Stimulated activated CD8-positive, alpha-beta memory T cell treated with anti-CD3 and anti-CD28 coated beads, Interleukin-15, amount 100 ng/mL, for 4 hours (primary cell): ENCODE measurements around the gene PAX8.

Experiments used
- DNase-seq, 2 donors: peaks; one replicate each; pipeline ENCODE4 v3.0.0-alpha.2; 2020; ENCODE audit warnings: low read depth in 2 of 2

Gene PAX8

GRCh38 chr2:113236367-113237159 is 42.2 kb downstream of the PAX8 start:
- DNase-seq, result no peak

DNA sequence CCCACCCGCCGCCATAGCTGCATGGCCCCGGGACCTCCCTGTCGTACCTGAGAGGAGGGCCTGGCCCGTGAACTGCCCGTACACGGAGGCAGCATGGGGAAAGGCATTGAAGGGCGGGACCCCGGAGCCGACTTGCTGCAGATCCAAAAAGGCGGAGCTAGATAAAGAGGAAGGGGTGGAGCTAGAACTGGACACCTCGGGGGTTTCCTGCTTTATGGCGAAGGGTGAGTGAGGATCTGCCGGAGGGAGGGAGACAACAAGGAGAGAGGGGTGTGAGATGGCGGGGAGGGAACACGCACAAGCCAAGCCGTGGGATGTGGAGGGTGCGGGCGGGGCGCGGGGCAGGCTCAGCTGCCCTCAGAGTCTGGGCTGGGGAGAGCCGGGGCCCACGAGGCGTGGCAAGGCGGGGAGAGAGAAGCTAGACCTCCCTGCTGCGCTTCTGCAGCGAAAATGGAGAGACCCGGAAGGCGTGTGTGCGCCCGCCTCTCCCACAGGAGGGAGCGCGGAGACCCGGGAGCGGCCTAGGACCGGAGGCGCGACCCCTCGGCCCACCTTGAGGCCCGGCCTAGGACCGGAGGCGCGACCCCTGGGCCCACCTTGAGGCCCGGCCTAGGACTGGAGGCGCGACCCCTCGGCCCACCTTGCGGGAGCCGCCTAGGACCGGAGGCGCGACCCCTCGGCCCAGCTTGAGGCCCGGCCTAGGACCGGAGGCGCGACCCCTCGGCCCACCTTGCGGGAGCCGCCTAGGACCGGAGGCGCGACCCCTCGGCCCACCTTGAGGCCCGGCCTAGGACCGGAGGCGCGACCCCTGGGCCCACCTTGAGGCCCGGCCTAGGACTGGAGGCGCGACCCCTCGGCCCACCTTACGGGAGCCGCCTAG is 43.1 kb downstream of the PAX8 start:
- DNase-seq, result peak; percentile 41 to 58

DNA sequence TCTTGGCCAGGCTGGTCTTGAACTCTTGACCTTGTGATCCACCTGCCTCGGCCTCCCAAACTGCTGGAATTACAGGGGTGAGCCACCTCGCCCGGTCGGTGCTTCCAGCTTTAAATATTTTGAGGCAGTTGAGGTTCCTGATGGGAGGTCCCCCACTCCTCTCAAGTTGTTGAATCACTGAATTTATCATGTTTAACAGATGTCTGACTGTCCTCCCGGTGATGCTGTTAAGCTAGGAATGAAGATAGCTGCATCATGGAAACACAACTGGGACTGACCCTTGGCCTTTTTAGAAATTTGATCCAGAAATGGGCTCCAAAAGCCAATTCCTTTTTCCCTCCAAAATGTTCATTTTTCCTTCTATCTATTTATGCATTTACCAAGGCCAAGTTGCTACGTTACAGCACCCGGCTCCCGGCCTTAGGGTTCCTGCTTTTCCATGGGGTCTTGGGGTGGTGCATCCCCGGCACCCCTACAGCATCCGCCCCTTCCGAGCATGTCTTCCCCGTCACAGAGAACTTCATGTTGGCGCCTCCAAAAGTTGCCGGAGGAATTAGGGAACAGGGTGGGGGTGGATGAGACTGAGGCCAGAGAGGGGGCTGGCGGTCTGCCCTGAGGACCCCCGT is 43.9 kb downstream of the PAX8 start:
- no peak for DNase-seq

GRCh38 chr2:113233593-113234550 is 44.8 kb downstream of the PAX8 start:
- no peak for DNase-seq

GRCh38 chr2:113232740-113233139 is 46.0 kb downstream of the PAX8 start:
- DNase-seq, result no peak

GRCh38 chr2:113232123-113232522 is 46.6 kb downstream of the PAX8 start:
- DNase-seq, result no peak

- no peak for DNase-seq
These were observed 47.7 kb downstream of the PAX8 start for GRCh38 chr2:113231064-113231463.

DNA sequence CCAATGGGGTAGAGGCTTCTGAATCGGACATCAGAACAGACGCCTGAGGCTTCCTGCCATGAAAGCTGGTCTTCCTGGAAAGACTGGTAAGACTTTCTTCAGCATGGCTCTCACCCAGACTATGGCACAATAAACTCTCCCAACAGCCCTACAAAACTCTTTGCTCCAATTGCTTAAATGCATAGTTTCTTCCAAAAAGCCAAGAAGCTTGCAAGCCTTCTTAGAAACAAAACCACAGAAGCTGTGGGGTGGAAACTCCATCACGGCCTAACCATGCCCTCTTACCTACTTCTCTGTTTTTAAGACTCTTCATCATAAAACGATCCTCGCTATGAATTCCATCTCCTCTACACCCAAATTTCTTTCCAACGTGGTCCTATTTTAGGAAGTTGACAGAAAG is 48.2 kb downstream of the PAX8 start:
- no peak for DNase-seq

DNA sequence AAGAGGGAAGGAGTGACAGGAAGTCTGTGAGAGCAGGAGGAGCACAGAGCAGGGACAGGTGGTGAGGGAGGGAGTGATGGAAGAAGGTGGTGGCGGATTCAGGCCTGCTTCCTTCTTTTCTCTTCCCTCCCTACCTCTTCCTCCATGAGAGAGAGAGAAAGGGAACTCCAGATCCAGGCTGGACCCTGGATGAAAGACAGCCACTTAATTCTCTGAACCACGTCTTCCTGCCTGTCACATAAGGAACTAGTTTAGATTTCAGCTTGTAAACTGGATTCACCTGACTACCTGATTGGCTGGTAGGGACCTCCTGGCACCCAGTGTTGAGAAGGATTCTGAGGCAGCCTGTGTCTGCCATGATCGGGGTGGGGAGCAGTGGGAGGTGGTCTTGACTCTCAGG is 48.9 kb downstream of the PAX8 start:
- no peak for DNase-seq

- DNase-seq, result no peak
These were observed 49.6 kb downstream of the PAX8 start for GRCh38 chr2:113228991-113229716.

GRCh38 chr2:113228351-113228750 is 50.4 kb downstream of the PAX8 start:
- DNase-seq, result no peak

DNA sequence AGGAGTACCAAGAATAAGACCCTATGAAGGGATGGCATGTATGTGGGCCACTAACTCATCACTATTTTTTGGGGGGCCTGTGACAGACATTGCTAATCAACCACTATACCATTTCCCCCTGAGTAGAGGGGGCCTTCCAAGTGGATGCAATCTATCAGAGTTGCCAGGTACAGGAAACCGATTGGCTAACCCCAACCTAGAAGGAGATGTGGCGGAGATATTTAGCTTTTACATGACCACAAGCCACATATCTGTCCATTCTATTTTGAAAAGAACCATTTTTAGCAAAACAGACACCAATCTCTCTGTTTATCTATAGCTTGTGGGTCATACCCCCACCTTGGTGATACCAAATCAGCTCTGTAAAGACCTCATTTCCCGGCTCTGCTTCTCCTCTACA is 51.0 kb downstream of the PAX8 start:
- no peak for DNase-seq

- no peak for DNase-seq
These were observed 51.4 kb downstream of the PAX8 start for GRCh38 chr2:113227290-113227689.

GRCh38 chr2:113226462-113226861 is 52.3 kb downstream of the PAX8 start:
- DNase-seq, result no peak

DNA sequence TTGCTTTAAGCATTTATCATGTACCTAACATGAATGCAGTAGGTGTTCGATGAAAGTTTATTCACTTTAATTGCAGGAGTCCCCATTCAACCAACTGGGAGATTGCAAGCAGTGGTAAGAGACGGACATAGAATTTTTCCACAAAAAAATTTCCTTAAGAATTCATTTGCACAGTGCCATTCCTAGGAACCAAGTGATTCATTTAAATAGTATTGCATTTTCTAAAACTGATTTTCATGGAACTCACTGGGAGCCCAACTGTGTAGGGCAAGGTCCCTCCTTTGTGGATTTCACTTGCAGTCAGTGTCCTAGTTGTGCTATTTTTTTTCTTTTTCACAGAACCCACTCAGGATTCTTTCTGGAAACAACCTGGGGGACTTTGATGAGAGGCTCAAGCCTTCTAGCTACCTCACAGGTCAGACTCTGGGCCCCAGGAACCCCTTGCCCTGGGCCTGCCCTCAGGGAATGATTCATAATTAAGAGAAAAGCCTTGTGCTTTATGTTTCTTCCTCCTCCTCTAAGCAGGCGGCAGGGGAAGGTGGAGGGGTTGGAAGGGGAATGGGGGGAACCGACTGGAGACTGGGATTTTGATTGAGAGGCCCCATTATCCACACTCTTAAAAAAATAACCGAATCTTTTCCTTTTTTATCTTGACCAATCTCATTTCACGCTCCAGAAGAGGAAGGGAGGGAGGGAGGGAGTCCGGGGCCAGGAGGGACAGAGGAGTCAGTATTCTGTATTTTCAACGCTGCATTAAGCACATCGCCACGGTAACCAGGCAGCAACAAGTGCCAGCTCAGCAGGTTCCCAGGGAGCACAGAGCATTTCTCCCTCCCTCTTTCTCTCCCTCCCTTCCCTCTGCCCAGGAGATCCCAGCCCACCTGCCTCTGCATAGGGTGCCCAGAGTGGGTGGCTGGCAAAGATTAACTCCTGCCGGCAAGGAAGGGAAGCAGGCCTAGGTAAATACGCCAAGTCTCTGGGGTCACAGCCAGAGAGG is 53.2 kb downstream of the PAX8 start:
- no peak for DNase-seq

- no peak for DNase-seq
These were observed 54.0 kb downstream of the PAX8 start for GRCh38 chr2:113224647-113225236.

DNA sequence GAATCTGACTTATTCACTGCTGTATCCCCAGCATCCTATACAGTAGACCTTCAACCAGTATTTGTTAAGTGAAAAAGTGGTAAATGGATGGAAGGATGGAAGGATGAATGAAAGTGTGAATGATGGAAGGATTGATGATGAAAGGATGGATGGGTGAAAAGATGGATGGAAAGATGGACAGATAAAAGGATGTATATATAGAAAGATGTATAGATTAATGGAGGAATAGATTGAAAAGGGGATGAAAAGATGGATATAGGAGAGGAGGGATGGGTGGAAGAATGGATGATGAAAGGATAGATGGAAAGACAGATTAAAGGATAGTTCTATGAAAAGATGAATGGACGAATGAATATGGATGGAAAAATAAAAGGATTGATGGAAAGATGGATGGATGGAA is 54.9 kb downstream of the PAX8 start:
- no peak for DNase-seq

GRCh38 chr2:113221846-113222245 is 56.9 kb downstream of the PAX8 start:
- DNase-seq, result no peak
